HG03175 (cell line): ENCODE data around the gene EHBP1L1.
A peak's percentile ranks its signal among the peaks of the same experiment; 100 is the strongest.

ENCODE experiments used
- ATAC-seq: cut with Tn5 transposase; IDR thresholded peaks from one replicate; pipeline ENCODE4 v1.9.1; 2021; ENCODE audit warnings: mild to moderate bottlenecking, moderate library complexity; ENCODE audit not compliant: unreplicated experiment

The EHBP1L1 gene

DNA sequence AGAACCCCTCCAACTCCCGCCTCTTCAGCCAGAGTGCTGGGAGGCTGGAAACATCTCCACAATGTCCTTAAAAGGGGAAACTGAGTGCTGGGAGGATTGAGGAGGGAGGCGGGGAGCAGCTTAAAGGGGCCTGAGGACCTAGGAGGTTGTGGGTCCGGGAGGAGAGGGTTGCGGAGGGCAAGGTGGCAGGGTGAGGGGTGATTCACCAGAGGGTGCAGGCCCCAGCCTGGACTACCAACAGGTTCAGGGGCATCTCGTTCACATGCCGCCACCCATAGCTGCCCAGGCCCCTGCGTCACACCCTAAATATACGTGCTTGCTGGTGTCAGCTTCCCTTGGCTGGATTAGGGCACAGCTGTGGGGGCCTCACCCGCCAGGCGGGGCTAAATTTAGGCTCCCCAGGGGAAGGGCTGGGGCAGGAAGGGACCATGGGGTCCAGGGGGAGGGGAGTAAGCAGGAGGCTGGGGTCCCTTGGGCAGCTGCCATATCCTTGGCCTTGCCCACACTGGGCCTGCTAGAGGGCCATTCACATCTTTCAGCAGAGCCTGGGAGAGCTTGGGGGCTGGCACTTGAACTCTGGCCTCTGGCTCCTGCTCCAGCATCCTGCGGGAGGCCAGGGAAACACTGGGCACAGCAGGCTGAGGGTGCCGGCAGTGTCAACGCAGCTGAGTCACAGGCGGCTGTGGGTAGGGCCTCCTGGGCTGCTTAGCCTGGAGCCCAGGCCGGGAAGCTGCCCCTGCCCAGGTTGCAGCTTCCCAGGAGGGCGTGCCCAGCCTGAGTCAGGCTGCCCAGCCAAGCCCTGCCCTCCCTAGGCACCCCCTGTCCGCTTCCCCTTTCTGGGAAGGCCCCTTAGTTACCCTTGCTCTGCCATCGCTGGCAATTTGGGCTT lies 1.3 kb downstream of the EHBP1L1 start:
- no peak for ATAC-seq

GRCh38 chr11:65577756-65578109 lies 1.9 kb downstream of the EHBP1L1 start:
- ATAC-seq: no peak

DNA sequence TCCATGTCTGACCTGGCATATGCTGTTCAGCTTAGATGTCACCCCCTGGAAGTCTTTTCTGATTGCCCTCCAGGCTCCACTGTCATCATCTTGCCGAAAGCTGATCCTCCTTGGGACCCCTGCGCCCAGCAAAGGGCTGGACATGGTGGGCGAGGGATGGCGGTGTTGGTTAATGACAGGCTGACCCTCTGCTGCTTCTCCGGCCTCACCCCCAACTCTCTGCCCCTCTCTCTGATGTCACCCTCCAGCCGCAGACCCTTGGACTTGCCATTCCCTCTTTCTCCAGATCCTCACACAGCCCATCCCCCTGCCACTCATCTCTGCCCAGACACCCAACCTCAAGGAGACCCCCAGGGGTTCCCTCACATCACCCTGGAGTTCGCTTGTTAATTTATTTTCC lies 2.3 kb downstream of the EHBP1L1 start:
- ATAC-seq: no peak

- ATAC-seq: no peak
Measured at GRCh38 chr11:65578667-65579066, 2.8 kb downstream of the EHBP1L1 start.

DNA sequence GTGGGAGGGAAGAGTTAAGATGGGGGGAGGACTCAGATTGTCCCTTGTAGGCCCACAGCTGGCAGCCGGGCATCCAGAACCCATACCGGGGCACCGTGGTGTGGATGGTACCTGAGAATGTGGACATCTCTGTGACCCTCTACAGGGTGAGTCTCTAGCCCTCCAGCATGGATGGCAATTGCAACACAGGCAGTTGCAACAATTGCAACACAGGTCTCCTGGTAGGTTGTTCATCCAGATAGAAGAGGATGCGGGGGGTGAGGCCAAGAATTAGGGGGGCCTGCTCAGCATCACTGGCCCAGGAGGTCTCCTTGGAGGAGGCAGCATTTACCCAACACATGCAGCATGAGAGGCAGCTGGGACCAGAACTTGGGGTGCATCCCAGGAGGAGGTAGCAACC lies 3.4 kb downstream of the EHBP1L1 start:
- no peak for ATAC-seq

DNA sequence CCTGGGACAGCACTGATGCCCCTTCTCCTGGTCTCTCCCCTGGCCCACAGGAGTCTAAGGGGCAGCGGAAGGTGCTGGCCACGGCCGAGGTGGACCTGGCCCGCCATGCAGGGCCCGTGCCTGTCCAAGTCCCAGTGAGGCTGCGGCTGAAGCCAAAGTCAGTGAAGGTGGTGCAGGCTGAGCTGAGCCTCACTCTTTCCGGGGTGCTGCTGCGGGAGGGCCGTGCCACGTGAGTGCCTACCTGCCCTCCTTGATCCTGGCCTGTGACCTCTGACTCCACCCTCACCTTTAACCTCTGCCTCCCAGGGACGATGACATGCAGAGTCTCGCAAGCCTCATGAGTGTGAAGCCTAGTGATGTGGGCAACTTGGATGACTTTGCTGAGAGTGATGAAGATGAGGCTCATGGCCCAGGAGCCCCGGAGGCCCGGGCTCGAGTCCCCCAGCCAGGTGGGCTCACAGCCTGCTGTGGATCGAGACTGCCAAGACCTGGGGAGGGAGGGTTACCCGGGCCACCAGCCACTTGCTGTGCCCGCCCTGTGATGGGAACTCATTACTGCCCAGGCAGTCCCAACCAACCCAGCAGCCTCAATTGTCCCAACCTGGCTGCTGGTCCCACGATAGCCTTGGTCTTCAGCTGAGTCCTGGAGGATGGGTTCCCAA lies 4.3 kb downstream of the EHBP1L1 start:
- no peak for ATAC-seq

- ATAC-seq: no peak
Measured at GRCh38 chr11:65580756-65581155, 4.9 kb downstream of the EHBP1L1 start.

GRCh38 chr11:65581928-65582327 lies 6.1 kb downstream of the EHBP1L1 start:
- ATAC-seq: no peak

DNA sequence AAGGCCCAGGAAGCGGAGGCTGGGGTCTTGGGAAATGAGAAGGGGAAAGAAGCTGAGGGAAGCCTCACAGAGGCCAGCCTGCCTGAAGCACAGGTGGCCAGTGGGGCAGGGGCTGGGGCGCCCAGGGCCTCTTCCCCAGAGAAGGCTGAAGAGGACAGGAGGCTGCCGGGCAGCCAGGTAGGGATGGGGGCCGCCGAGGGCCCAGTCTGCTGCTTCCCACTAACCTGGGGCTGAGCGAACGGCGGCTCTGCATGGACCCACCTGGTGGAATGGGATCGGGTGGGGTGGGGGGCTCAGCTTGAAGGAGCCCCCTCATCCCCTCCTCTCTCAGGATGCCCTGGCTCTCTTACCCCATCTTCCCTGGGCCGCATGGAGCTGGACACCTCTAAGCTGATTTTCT lies 7.7 kb downstream of the EHBP1L1 start:
- no peak for ATAC-seq

DNA sequence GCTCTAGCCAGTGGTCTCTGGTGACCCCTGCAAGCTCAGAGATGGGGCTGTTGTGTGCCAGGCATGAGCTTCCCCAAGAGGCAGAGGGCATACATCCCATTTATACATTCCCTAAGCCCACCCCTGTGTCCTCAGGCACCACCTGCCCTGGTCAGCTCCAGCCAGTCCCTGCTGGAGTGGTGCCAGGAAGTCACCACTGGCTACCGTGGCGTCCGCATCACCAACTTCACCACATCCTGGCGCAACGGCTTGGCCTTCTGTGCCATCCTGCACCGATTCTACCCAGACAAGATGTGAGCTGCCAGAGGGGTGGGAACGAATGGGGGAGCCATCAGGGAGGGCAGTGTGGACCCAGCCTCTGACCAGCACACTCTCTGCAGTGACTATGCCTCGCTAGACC lies 8.3 kb downstream of the EHBP1L1 start:
- no peak for ATAC-seq

DNA sequence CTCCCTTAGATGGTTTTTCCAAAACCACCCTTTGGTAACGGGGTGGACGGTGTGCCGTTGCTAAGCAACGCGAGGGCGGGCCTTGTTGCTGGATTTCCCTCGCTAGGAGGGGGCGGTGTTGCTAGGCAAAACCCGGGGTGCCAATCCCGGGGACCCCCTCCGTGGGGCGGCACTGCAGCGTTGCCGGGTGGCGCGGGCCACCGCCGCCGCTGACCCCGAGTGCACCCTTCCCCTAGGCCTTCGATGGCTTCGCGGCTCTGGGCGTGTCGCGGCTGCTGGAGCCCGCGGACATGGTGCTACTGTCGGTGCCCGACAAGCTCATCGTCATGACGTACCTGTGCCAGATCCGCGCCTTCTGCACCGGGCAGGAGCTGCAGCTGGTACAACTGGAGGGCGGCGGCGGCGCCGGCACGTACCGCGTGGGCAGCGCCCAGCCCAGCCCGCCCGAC lies 8.9 kb downstream of the EHBP1L1 start:
- no peak for ATAC-seq

DNA sequence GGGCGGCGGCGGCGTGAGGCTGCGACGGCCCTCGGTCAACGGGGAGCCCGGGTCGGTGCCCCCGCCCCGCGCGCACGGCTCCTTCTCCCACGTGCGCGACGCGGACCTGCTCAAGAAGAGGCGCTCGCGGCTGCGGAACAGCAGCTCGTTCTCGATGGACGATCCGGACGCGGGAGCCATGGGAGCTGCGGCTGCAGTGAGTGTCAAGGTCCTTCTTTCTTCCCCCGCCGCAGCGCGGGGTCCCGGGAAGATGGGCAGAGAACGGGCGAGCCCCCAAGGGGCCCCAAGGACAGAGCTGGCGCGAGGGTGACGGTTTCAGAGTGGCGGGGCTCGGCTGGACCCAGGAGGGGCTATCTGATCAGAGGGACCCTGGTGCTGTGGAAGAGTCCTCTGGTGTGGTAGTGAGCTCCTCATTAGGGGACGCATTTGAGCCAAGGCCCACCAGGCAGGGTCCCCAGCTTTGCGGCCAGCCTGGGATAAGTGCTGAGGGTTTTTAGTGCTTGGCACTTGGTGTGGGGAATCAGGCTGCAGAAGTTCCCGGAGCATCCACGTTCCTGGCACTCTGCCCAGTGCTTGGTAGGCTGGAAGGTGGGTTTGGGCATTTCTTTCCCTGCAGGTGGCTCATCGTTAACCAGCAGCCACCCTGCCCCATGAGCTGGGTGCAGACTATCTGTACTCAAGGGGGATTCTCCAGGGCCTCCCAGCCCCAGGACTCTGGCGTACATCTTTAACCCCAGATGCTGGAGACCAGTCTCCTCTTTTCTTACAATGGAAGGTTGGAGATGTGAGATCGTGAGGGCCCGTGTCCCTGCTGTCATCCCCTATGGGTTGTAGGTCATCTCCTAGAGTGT lies 9.8 kb downstream of the EHBP1L1 start:
- ATAC-seq: no peak

DNA sequence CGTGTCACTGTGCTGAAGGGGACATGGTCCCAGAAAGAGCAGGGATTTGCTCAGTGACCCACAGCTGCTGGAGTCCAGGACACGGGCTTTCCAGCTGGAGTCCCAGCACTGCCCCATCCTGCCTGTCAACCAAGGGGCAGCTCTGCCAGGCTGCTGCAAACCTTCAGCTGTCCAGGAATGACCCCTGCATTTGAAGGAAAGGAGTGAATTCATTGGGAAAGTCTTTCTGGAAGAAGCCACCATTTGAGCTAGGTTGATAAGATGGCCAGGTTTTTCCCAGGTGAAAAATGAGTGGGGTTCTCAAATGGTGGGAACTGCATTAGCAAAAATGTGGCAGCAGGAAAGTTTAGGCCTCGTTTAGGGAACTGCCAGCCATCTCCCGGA lies 10.4 kb downstream of the EHBP1L1 start:
- no peak for ATAC-seq

- ATAC-seq: no peak
Measured at GRCh38 chr11:65586676-65587075, 10.8 kb downstream of the EHBP1L1 start.

DNA sequence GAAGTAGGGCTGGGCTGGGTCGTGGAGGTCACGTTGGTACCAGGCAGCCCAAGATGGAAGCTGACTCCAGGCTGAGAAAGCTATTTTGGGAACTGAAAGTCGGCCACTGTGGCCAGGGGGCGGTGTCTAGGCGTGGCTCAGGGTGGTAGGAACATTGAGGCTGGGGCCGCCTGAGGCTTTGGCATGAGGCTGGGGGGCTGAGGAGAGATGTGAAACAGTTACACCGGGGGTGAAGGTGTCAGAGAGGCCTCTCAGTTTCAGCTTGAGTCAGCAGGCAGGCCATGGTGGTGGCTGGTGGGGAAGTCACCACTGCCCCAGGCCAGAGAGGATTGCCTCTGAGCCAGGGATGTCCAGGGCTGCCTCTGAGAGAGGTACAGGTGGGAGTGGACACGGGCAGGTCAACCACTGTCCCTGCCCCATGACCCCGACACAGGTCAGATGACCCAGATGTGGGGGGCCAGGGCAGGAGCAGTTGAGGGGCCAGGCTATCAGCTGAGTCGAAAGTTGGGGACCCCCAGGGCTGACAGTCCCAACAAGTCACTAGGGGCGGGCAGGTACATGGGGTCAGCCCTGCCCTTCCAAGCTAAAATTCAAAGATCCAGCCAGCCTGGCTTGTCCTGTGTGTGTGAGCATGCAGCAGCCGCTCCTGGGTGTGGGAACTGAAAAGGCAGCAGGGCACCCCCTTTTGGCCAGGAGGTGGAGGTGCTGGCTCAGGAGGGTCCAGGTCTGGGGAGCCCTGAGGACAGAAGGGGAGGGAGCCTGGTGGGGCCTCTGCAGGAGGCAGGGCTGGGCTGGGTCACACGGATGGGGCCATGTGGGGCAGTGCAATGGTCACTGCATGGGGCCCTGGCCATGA lies 12.6 kb downstream of the EHBP1L1 start:
- peak; percentile 81 for ATAC-seq

- ATAC-seq: no peak
Measured at GRCh38 chr11:65589444-65590239, 13.8 kb downstream of the EHBP1L1 start.

- ATAC-seq: no peak
Measured at GRCh38 chr11:65590240-65590738, 14.4 kb downstream of the EHBP1L1 start.

DNA sequence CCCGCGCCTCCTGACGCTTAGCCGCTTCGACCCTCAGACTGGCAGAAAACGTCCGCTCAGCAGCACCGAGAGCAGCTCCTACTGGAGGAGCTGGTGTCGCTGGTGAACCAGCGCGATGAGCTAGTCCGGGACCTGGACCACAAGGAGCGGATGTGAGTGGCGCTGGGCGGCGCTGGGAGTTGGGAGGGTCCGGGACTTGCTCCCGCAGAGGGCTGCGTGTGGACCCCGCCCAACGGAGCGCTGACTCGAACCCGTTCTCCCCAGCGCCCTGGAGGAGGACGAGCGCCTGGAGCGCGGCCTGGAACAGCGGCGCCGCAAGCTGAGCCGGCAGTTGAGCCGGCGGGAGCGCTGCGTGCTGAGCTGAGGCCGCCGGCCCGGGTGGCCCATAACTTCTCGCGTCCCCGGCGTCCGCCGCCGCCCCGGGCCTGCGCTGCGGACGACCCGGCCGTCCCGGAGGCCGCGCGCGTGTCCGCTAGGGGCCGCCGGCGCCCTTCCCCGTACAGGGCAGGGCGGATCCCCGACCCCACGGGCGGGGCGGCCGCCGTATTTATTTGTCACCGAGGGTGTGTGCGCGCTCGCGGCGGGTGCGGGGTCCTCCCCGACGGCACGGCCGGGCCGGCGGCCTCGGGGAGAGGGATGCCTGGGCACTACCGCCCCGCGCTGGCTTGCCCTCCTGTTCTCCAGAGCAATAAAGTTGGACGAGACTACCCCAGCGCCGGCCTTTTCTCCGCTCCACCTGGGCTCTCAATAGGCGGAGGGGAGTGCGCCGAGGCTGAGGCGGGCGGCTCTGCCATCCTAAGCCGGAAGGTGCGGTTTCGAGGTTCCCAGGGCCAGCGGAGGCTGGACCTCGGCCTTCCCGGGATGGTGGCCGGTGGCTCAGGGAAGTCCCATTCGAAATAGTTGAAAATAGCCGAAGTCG lies 16.3 kb downstream of the EHBP1L1 start:
- ATAC-seq: no peak
